ENCODE results near the gene FBXW11.

FBXW11 gene

DNA sequence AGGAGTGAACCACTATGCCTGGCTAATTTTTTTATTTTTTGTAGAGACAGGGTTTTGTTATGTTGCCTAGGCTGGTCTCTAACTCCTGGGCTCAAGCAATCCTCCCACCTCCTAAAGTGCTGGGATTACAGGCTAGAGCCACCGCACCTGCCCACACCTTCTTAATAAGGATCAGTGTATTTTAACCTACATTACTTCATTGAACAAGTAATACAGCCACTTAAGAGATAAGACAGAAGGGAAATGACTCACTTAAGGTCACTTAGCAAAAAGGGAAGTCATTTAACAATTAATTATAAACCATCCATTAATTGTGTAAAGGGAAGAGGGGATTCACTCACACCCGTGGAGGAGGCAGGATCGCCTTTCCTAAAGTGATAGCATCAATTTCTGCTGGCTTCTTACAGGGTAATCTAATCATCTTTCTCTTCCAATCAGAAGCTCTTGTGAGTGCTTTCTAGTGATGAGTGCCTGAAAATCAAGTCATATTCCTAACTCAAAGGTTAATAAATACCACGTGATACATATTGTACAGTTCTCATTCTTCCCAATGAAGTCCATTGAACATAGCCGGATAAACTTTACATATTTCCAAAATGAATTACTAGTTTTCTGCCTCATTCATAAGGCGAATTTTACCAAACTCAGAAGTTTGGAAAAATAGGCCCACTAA lies 3.5 kb downstream of the FBXW11 start:
- H3K4me3 ChIP-seq (ENCODE audit: low read length), result peak overlapping the region; percentile 14; the same call in 1 of the 2 replicates
- peaks cover 16% of the 10 kb centered on the region for H3F3A ChIP-seq (ENCODE audit: control insufficient read depth, insufficient read depth)
- H3K4me1 ChIP-seq (ENCODE audit: control insufficient read depth, low read length), result peaks cover 72% of the 10 kb centered on the region
- peaks cover 9% of the 10 kb centered on the region; the same call in 1 of the 2 replicates for H3K36me3 ChIP-seq (ENCODE audit: control insufficient read depth, low read length)
- no peaks in the 10 kb centered on the region for H3K9me2 ChIP-seq (replicated peaks; ENCODE audit: control insufficient read depth, low read length)
- H3K27me3 ChIP-seq (ENCODE audit: control insufficient read depth, low read length), result no peaks in the 10 kb centered on the region
- H3K4me2 ChIP-seq (ENCODE audit: low read length), result peak overlapping the region; percentile 94
- H3K27ac ChIP-seq (ENCODE audit: low read depth, low read length), result 0 out of 2 replicates have a peak overlapping the region, but pooled peaks have one; percentile 2
- TF ChIP-seq EZH2phosphoT487 (IDR thresholded peaks at IDR 0.05; ENCODE audit: borderline replicate concordance, low read length), result no peak
- TF ChIP-seq, protein P1, sequence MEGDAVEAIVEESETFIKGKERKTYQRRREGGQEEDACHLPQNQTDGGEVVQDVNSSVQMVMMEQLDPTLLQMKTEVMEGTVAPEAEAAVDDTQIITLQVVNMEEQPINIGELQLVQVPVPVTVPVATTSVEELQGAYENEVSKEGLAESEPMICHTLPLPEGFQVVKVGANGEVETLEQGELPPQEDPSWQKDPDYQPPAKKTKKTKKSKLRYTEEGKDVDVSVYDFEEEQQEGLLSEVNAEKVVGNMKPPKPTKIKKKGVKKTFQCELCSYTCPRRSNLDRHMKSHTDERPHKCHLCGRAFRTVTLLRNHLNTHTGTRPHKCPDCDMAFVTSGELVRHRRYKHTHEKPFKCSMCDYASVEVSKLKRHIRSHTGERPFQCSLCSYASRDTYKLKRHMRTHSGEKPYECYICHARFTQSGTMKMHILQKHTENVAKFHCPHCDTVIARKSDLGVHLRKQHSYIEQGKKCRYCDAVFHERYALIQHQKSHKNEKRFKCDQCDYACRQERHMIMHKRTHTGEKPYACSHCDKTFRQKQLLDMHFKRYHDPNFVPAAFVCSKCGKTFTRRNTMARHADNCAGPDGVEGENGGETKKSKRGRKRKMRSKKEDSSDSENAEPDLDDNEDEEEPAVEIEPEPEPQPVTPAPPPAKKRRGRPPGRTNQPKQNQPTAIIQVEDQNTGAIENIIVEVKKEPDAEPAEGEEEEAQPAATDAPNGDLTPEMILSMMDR (IDR thresholded peaks at IDR 0.05; ENCODE audit: low read depth, low read length, poor library complexity, severe bottlenecking), result no peak
- peaks cover 95% of the 10 kb centered on the region for H3K79me2 ChIP-seq (ENCODE audit: control insufficient read depth, low read length)
- no peaks in the 10 kb centered on the region for H3K9me3 ChIP-seq (ENCODE audit: control insufficient read depth, insufficient read depth, low read length)
- H4K20me1 ChIP-seq (ENCODE audit: control insufficient read depth, insufficient read depth, low read depth, low read length), result 0 out of 2 replicates have a peak, but pooled peaks cover 6% of the 10 kb centered on the region

DNA sequence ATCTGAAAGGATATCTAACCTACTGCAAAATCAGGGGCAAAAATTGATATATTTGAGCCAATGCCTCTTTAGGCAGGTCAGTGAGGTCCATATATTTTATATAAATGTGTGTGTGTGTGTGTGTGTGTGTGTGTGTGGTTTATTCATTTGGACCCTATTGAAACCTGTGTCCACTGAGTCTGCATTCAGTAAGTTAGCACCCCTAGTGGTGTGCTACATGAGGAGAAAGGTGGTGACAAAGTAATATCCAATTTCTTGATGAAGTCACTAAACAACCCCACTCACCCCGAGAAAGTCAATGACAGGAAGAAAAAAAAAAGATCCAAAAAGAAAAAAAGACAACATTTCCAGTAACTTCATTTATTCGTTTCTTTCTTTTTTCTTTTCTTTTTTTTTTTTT lies 4.1 kb downstream of the FBXW11 start:
- Histone ChIP-seq H3K27me3 (ENCODE audit: control insufficient read depth, low read length) (no peaks in the 10 kb centered on the region), H3K27ac (ENCODE audit: low read depth, low read length) (no peak overlapping the region), H3K4me1 (ENCODE audit: control insufficient read depth, low read length) (peaks cover 65% of the 10 kb centered on the region), H3K36me3 (ENCODE audit: control insufficient read depth, low read length) (peaks cover 9% of the 10 kb centered on the region; the same call in 1 of the 2 replicates), H3F3A (ENCODE audit: control insufficient read depth, insufficient read depth) (peaks cover 16% of the 10 kb centered on the region), H3K9me2 (replicated peaks; ENCODE audit: control insufficient read depth, low read length) (no peaks in the 10 kb centered on the region), H3K79me2 (ENCODE audit: control insufficient read depth, low read length) (peaks cover 95% of the 10 kb centered on the region), H3K9me3 (ENCODE audit: control insufficient read depth, insufficient read depth, low read length) (no peaks in the 10 kb centered on the region), H3K4me3 (ENCODE audit: low read length) (no peak overlapping the region), H4K20me1 (ENCODE audit: control insufficient read depth, insufficient read depth, low read depth, low read length) (0 out of 2 replicates have a peak, but pooled peaks cover 6% of the 10 kb centered on the region), H3K4me2 (ENCODE audit: low read length) (peak overlapping the region; percentile 94; the same call in 1 of the 2 replicates)
- TF ChIP-seq, protein P1 (IDR thresholded peaks at IDR 0.05; ENCODE audit: low read depth, low read length, poor library complexity, severe bottlenecking), result peak; percentile 67
- no peak for TF ChIP-seq EZH2phosphoT487 (IDR thresholded peaks at IDR 0.05; ENCODE audit: borderline replicate concordance, low read length)

DNA sequence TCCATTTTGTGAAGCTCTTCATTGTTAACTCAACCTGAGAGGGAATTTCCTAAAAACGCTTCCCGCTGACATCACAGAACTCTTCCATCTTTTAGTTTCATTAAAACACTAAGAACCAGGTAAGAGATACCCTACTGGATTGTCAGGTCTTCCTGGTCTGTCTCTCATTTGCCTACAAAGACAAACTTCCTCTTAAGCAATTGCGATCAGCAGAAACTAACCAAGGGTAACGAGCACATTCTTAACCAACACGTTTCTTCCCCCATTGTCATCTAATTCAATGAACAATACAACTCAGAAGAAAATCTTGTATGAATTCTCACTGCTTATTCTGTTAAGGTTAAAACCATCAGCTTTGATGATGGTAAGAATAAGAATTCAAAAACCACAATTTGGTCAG lies 6.6 kb downstream of the FBXW11 start:
- no peaks in the 10 kb centered on the region for H3K27me3 ChIP-seq (ENCODE audit: control insufficient read depth, low read length)
- peak overlapping the region; percentile 42 for H3K27ac ChIP-seq (ENCODE audit: low read depth, low read length)
- H3K4me2 ChIP-seq (ENCODE audit: low read length), result peak overlapping the region; percentile 56
- H3F3A ChIP-seq (ENCODE audit: control insufficient read depth, insufficient read depth), result peaks cover 16% of the 10 kb centered on the region
- peaks cover 98% of the 10 kb centered on the region for H3K79me2 ChIP-seq (ENCODE audit: control insufficient read depth, low read length)
- peaks cover 16% of the 10 kb centered on the region for H3K36me3 ChIP-seq (ENCODE audit: control insufficient read depth, low read length)
- 0 out of 2 replicates have a peak, but pooled peaks cover 6% of the 10 kb centered on the region for H4K20me1 ChIP-seq (ENCODE audit: control insufficient read depth, insufficient read depth, low read depth, low read length)
- peaks cover 71% of the 10 kb centered on the region for H3K4me1 ChIP-seq (ENCODE audit: control insufficient read depth, low read length)
- no peaks in the 10 kb centered on the region for H3K9me3 ChIP-seq (ENCODE audit: control insufficient read depth, insufficient read depth, low read length)
- peak overlapping the region; percentile 44 for H3K4me3 ChIP-seq (ENCODE audit: low read length)
- no peaks in the 10 kb centered on the region for H3K9me2 ChIP-seq (replicated peaks; ENCODE audit: control insufficient read depth, low read length)
- no peak for TF ChIP-seq EZH2phosphoT487 (IDR thresholded peaks at IDR 0.05; ENCODE audit: borderline replicate concordance, low read length)
- TF ChIP-seq, protein P1 (IDR thresholded peaks at IDR 0.05; ENCODE audit: low read depth, low read length, poor library complexity, severe bottlenecking), result no peak
